A673 (cell line): Measurements from ENCODE around the gene SLC6A9.

Experiments used
- EZH2 ChIP-seq: fragments of 200-600 bp; sonication (generic); IDR thresholded peaks from 2 replicates; pipeline ENCODE4 v1.6.1; 2017; ENCODE audit warnings: borderline replicate concordance, low read depth, mild to moderate bottlenecking, mixed read lengths, antibody characterized with exemption, low read length; ENCODE audit not compliant: poor library complexity, severe bottlenecking
- TF ChIP-seq, protein P1 (sequence below): fragments of 300-800, 200-600 bp; sonication (generic); conservative IDR thresholded peaks from 2 replicates; pipeline ENCODE4 v1.5.1; 2017; ENCODE audit warnings: low read depth, mild to moderate bottlenecking, antibody characterized with exemption, low read length, moderate library complexity, mixed read lengths

DNA sequence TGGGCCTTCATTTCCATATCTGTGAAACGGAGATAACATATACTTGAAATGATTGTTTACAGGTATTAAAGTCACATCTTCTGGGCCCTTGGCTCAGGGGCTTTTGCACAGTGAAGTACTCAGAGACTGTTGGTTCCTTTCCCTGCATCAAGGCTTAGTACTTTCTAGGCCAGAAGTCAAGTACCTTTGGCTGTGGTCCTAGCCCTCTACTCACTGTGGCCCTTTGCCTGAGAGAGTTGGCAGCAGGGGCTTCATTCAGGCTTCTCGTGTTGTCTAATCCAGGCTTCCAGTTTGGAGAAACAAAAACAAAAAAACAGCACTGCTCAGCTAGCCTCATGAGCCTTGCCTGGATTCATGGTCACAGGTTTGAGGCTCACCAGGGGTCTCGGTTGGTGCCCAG lies 69.6 kb downstream of the SLC6A9 start:
- TF ChIP-seq EZH2: no peak
- TF ChIP-seq, protein P1, sequence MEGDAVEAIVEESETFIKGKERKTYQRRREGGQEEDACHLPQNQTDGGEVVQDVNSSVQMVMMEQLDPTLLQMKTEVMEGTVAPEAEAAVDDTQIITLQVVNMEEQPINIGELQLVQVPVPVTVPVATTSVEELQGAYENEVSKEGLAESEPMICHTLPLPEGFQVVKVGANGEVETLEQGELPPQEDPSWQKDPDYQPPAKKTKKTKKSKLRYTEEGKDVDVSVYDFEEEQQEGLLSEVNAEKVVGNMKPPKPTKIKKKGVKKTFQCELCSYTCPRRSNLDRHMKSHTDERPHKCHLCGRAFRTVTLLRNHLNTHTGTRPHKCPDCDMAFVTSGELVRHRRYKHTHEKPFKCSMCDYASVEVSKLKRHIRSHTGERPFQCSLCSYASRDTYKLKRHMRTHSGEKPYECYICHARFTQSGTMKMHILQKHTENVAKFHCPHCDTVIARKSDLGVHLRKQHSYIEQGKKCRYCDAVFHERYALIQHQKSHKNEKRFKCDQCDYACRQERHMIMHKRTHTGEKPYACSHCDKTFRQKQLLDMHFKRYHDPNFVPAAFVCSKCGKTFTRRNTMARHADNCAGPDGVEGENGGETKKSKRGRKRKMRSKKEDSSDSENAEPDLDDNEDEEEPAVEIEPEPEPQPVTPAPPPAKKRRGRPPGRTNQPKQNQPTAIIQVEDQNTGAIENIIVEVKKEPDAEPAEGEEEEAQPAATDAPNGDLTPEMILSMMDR: no peak
